SJCRH30 (cell line): Measurements from ENCODE around the gene POU3F1. TPM values are rescaled to one million over a fixed set of nuclear protein-coding genes. Genes with fewer than 3 reads are reported as not detected.

Experiments used
- DNase-seq, 2 experiments: peaks; one replicate each; pipeline ENCODE4 v3.0.0-alpha.2; 2015 to 2020
- H3K27ac ChIP-seq: fragments of 250-450 bp; sonication (Bioruptor Pico); 2 replicates; pipeline ENCODE4 v1.5.1; 2020; ENCODE audit warnings: mild to moderate bottlenecking, moderate library complexity
- H3K27me3 ChIP-seq: fragments of 250-450 bp; sonication (Bioruptor Pico); 2 replicates; pipeline ENCODE4 v1.5.1; 2020; ENCODE audit warnings: mild to moderate bottlenecking, moderate library complexity
- H3K36me3 ChIP-seq: fragments of 250-450 bp; sonication (Bioruptor Pico); 2 replicates; pipeline ENCODE4 v1.5.1; 2020; ENCODE audit warnings: mild to moderate bottlenecking, moderate library complexity
- H3K4me1 ChIP-seq: fragments of 250-450 bp; sonication (Bioruptor Pico); 2 replicates; pipeline ENCODE4 v1.5.1; 2020; ENCODE audit warnings: mild to moderate bottlenecking, moderate library complexity
- H3K4me3 ChIP-seq: fragments of 250-450 bp; sonication (Bioruptor Pico); 2 replicates; pipeline ENCODE4 v1.5.1; 2020; ENCODE audit warnings: mild to moderate bottlenecking, moderate library complexity
- H3K9me3 ChIP-seq: fragments of 250-450 bp; sonication (Bioruptor Pico); replicated peaks from 2 replicates; pipeline ENCODE4 v1.5.1; 2020; ENCODE audit warnings: mild to moderate bottlenecking, moderate library complexity
- total RNA-seq: library from RNA; depleted of rRNA; stranded (reverse); fragments of >200 nt; shearing (Covaris generic); gene quantifications from 2 replicates; pipeline ENCODE4 v1.2.3, GENCODE V29; 2014; rRNA removed

Gene POU3F1
- total RNA-seq, 1 experiment from 2014 or later, result 1.6 TPM

GRCh38 chr1:38000529-38001455 is 45.8 kb downstream of the POU3F1 start:
- DNase-seq, result peak; percentile 91 to 92
- Histone ChIP-seq H3K4me3 (peak overlapping the region; percentile 14), H3K27ac (peak overlapping the region; percentile 98), H3K36me3 (peaks cover 17% of the 10 kb centered on the region), H3K27me3 (no peaks in the 10 kb centered on the region), H3K9me3 (no peaks in the 10 kb centered on the region), H3K4me1 (peaks cover 44% of the 10 kb centered on the region)

- H3K27me3 ChIP-seq, result no peaks in the 10 kb centered on the region
- H3K4me1 ChIP-seq, result peaks cover 43% of the 10 kb centered on the region
- H3K36me3 ChIP-seq, result peaks cover 17% of the 10 kb centered on the region
- H3K27ac ChIP-seq, result peak overlapping the region; percentile 98
- DNase-seq, result no peak
- no peaks in the 10 kb centered on the region for H3K9me3 ChIP-seq
- H3K4me3 ChIP-seq, result peak overlapping the region; percentile 14
Observed at GRCh38 chr1:38000233-38000528, 46.4 kb downstream of the POU3F1 start.

GRCh38 chr1:37999430-38000232 is 47.0 kb downstream of the POU3F1 start:
- Histone ChIP-seq H3K4me1 (peaks cover 43% of the 10 kb centered on the region), H3K27me3 (no peaks in the 10 kb centered on the region), H3K9me3 (no peaks in the 10 kb centered on the region), H3K36me3 (peaks cover 21% of the 10 kb centered on the region), H3K27ac (peak overlapping the region; percentile 98), H3K4me3 (peak overlapping the region; percentile 14)
- DNase-seq, result peak; percentile 70 to 72

- peaks cover 22% of the 10 kb centered on the region for H3K36me3 ChIP-seq
- H3K4me1 ChIP-seq, result peaks cover 38% of the 10 kb centered on the region
- no peak for DNase-seq
- H3K27me3 ChIP-seq, result no peaks in the 10 kb centered on the region
- H3K9me3 ChIP-seq, result no peaks in the 10 kb centered on the region
- peak overlapping the region; percentile 98 for H3K27ac ChIP-seq
- no peak overlapping the region for H3K4me3 ChIP-seq
Observed at GRCh38 chr1:37998913-37999429, 47.6 kb downstream of the POU3F1 start.

- DNase-seq, result no peak
- Histone ChIP-seq H3K36me3 (peaks cover 22% of the 10 kb centered on the region), H3K4me1 (peaks cover 34% of the 10 kb centered on the region), H3K27ac (no peak overlapping the region), H3K27me3 (no peaks in the 10 kb centered on the region), H3K4me3 (no peak overlapping the region), H3K9me3 (no peaks in the 10 kb centered on the region)
Observed at GRCh38 chr1:37998089-37998808, 48.3 kb downstream of the POU3F1 start.

GRCh38 chr1:37997256-37998088 is 49.1 kb downstream of the POU3F1 start:
- H3K27ac ChIP-seq, result no peak overlapping the region
- peaks cover 34% of the 10 kb centered on the region for H3K4me1 ChIP-seq

GRCh38 chr1:37995751-37996345 is 50.7 kb downstream of the POU3F1 start:
- Histone ChIP-seq H3K4me3 (no peak overlapping the region), H3K27ac (no peak overlapping the region)

More at GRCh38 chr1:37997256-37998088, 49.1 kb downstream of the POU3F1 start:
- Histone ChIP-seq H3K36me3 (peaks cover 22% of the 10 kb centered on the region), H3K27me3 (no peaks in the 10 kb centered on the region), H3K4me3 (no peak overlapping the region), H3K9me3 (no peaks in the 10 kb centered on the region)
- no peak for DNase-seq

GRCh38 chr1:37994886-37995566 is 51.6 kb downstream of the POU3F1 start:
- H3K27me3 ChIP-seq, result no peaks in the 10 kb centered on the region
- H3K27ac ChIP-seq, result no peak overlapping the region
- no peak overlapping the region for H3K4me3 ChIP-seq
- no peaks in the 10 kb centered on the region for H3K9me3 ChIP-seq
- peaks cover 17% of the 10 kb centered on the region for H3K4me1 ChIP-seq
- H3K36me3 ChIP-seq, result peaks cover 22% of the 10 kb centered on the region
- no peak for DNase-seq

More at GRCh38 chr1:37995751-37996345, 50.7 kb downstream of the POU3F1 start:
- Histone ChIP-seq H3K27me3 (no peaks in the 10 kb centered on the region), H3K4me1 (peaks cover 23% of the 10 kb centered on the region), H3K36me3 (peaks cover 22% of the 10 kb centered on the region), H3K9me3 (no peaks in the 10 kb centered on the region)
- no peak for DNase-seq

Other genes starting within 250 kb of the POU3F1 start
- gene C1orf122, start 239.0 kb downstream of the POU3F1 start, total RNA-seq, result 31.7 and 34.0 TPM in 2 replicates
- 43.5 and 45.1 TPM in 2 replicates for gene YRDC, start 238.6 kb downstream of the POU3F1 start, total RNA-seq
- 4.0 and 4.4 TPM in 2 replicates for gene MTF1, start 187.2 kb downstream of the POU3F1 start, total RNA-seq
- gene INPP5B, start 99.7 kb downstream of the POU3F1 start, total RNA-seq, result 16.9 and 21.1 TPM in 2 replicates
- gene SF3A3, start 56.8 kb downstream of the POU3F1 start, total RNA-seq, result 187 and 190 TPM in 2 replicates
- 17.6 and 20.6 TPM in 2 replicates for gene FHL3, start 41.3 kb downstream of the POU3F1 start, total RNA-seq
- gene UTP11, start 34.1 kb downstream of the POU3F1 start, total RNA-seq, result 125 and 128 TPM in 2 replicates